Panc1 (cell line): ENCODE data around the gene PC.

ENCODE experiments used
- POLR2AphosphoS5 ChIP-seq: IDR thresholded peaks from 2 replicates; pipeline ENCODE4 v1.6.1; 2012; ENCODE audit warnings: mild to moderate bottlenecking, low read depth, low read length, moderate library complexity
- TF ChIP-seq, protein P1 (sequence below): fragments of 450-650 bp; IDR thresholded peaks from 2 replicates; pipeline ENCODE4 v1.5.1; 2017; ENCODE audit warnings: mild to moderate bottlenecking

- no peak for TF ChIP-seq POLR2AphosphoS5
- TF ChIP-seq, protein P1, sequence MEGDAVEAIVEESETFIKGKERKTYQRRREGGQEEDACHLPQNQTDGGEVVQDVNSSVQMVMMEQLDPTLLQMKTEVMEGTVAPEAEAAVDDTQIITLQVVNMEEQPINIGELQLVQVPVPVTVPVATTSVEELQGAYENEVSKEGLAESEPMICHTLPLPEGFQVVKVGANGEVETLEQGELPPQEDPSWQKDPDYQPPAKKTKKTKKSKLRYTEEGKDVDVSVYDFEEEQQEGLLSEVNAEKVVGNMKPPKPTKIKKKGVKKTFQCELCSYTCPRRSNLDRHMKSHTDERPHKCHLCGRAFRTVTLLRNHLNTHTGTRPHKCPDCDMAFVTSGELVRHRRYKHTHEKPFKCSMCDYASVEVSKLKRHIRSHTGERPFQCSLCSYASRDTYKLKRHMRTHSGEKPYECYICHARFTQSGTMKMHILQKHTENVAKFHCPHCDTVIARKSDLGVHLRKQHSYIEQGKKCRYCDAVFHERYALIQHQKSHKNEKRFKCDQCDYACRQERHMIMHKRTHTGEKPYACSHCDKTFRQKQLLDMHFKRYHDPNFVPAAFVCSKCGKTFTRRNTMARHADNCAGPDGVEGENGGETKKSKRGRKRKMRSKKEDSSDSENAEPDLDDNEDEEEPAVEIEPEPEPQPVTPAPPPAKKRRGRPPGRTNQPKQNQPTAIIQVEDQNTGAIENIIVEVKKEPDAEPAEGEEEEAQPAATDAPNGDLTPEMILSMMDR, result no peak
Measured at GRCh38 chr11:66970371-66970806, 12.2 kb upstream of the PC start.
